Keratinocyte (primary cell): ENCODE results near the gene PDIA3. TPM values are rescaled to one million over a fixed set of nuclear protein-coding genes. Genes with fewer than 3 reads are reported as not detected.
"Not testable (repeated sequence)": the region's sequence is repeated elsewhere in the genome, so short reads cannot be mapped to it uniquely, and the experiment has no call there.

ENCODE experiments used
- DNase-seq: peaks from one replicate; pipeline ENCODE4 v3.0.0-alpha.2; 2011; ENCODE audit warnings: low read depth, missing footprints, low spot score
- FAIRE-seq: peaks from 2 replicates; lab custom pipeline; 2011; peaks lifted over from hg19 to GRCh38; lab: Jason Lieb, UNC
- H2AFZ ChIP-seq: 2 replicates; pipeline ENCODE4 v1.6.0; 2012; ENCODE audit warnings: low read length, control low read depth, inconsistent platforms; ENCODE audit not compliant: control insufficient read depth
- H3K27ac ChIP-seq: 2 replicates; pipeline ENCODE4 v1.5.1; 2011; ENCODE audit warnings: low read length; ENCODE audit not compliant: control insufficient read depth, insufficient read depth
- H3K27me3 ChIP-seq: 3 replicates; pipeline ENCODE4 v1.6.0; 2011; ENCODE audit warnings: low read length; ENCODE audit not compliant: control insufficient read depth, insufficient read depth; ENCODE audit errors: extremely low read depth
- H3K36me3 ChIP-seq, 2 experiments: 2 replicates in 1 of 2; 3 replicates in 1 of 2; pipeline ENCODE4 v1.5.1; 2011; ENCODE audit warnings: low read length in 2 of 2, mild to moderate bottlenecking in 1 of 2; ENCODE audit not compliant: control insufficient read depth in 2 of 2, insufficient read depth in 2 of 2; ENCODE audit errors: extremely low read depth in 1 of 2
- H3K4me1 ChIP-seq: 3 replicates; pipeline ENCODE4 v1.5.1; 2011; ENCODE audit warnings: low read length; ENCODE audit not compliant: control insufficient read depth, insufficient read depth; ENCODE audit errors: extremely low read depth
- H3K4me2 ChIP-seq: 3 replicates; pipeline ENCODE4 v1.6.0; 2011; ENCODE audit warnings: low read depth, low read length; ENCODE audit not compliant: control insufficient read depth, insufficient read depth; ENCODE audit errors: extremely low read depth
- H3K4me3 ChIP-seq, 3 experiments: fragments of 200-600 bp in 1 of 3; sonication (generic) in 1 of 3; 2 replicates in 2 of 3; 3 replicates in 1 of 3; pipeline ENCODE4 v1.5.1; 2011 to 2016; ENCODE audit warnings: low read length in 3 of 3, mild to moderate bottlenecking in 3 of 3, control low read depth in 2 of 3, inconsistent platforms in 1 of 3, low read depth in 1 of 3, mixed read lengths in 1 of 3, mixed run types in 1 of 3, moderate library complexity in 1 of 3; ENCODE audit not compliant: control insufficient read depth in 2 of 3, insufficient read depth in 2 of 3; ENCODE audit errors: extremely low read depth in 1 of 3
- H3K79me2 ChIP-seq: 2 replicates; pipeline ENCODE4 v1.6.0; 2012; ENCODE audit warnings: low read length; ENCODE audit not compliant: control insufficient read depth, insufficient read depth
- H3K9ac ChIP-seq: 3 replicates; pipeline ENCODE4 v1.6.0; 2011; ENCODE audit warnings: low read length; ENCODE audit not compliant: control insufficient read depth, insufficient read depth; ENCODE audit errors: extremely low read depth
- H3K9me1 ChIP-seq: 3 replicates; pipeline ENCODE4 v1.6.0; 2011; ENCODE audit warnings: low read length; ENCODE audit not compliant: control insufficient read depth, insufficient read depth; ENCODE audit errors: extremely low read depth
- H3K9me3 ChIP-seq: 2 replicates; pipeline ENCODE4 v1.5.1; 2012; ENCODE audit warnings: low read depth, low read length; ENCODE audit not compliant: control insufficient read depth
- H4K20me1 ChIP-seq: 3 replicates; pipeline ENCODE4 v1.6.0; 2011; ENCODE audit warnings: low read length; ENCODE audit not compliant: control insufficient read depth, insufficient read depth; ENCODE audit errors: extremely low read depth
- CTCF ChIP-seq, 3 experiments: IDR thresholded peaks in 1 of 3; conservative IDR thresholded peaks in 1 of 3; optimal IDR thresholded peaks in 1 of 3; 2 replicates in 2 of 3; 3 replicates in 1 of 3; pipeline versions ENCODE3 to v1.5.1; 2011; ENCODE audit warnings: low read length in 3 of 3, mild to moderate bottlenecking in 3 of 3, moderate library complexity in 2 of 3, control low read depth in 1 of 3, inconsistent platforms in 1 of 3; ENCODE audit not compliant: insufficient read depth in 2 of 3; ENCODE audit errors: extremely low read depth in 1 of 3
- EZH2 ChIP-seq: IDR thresholded peaks from one replicate; pipeline ENCODE4 v1.6.1; 2012; ENCODE audit warnings: inconsistent platforms, mild to moderate bottlenecking, low read length, moderate library complexity
- dilution Hi-C: fragments of 300-500 bp; cut with MboI; formaldehyde crosslinking; loops from one replicate; pipeline ENCODE4 v1.7.0; 2020; ENCODE audit warnings: low sequenced_read_pairs; ENCODE audit not compliant: extremely low pct_ligation_motif_present
- polyA plus RNA-seq, 5 experiments: library from polyadenylated mRNA; depleted of rRNA in 3 of 5; stranded (reverse) in 3 of 5; stranded (forward) in 1 of 5; unstranded in 1 of 5; fragments of >200 nt; gene quantifications; 1 replicate in 1 of 5; 2 replicates in 3 of 5; 3 replicates in 1 of 5; pipeline versions ENCODE4 v1.2.1 to v1.2.3, GENCODE V29; 2011 to 2012; ENCODE audit warnings: missing spikeins in 2 of 5, low read depth in 1 of 5, low replicate concordance in 1 of 5

Gene PDIA3
- polyA plus RNA-seq, 1 donor (not counting 4 experiments of a cell fraction or from before 2014, with no cell fraction given) = 338 TPM

GRCh38 chr15:43735416-43735815 lies 10.8 kb upstream of the PDIA3 start:
- H3K9me3 ChIP-seq = no peaks in the 10 kb centered on the region
- no peaks in the 10 kb centered on the region for H3K36me3 ChIP-seq
- dilution Hi-C loops = no loop called here
- H3K9ac ChIP-seq = no peak overlapping the region
- no peaks in the 10 kb centered on the region for H4K20me1 ChIP-seq
- no peaks in the 10 kb centered on the region for H3K9me1 ChIP-seq
- no peak overlapping the region for H3K4me3 ChIP-seq
- TF ChIP-seq CTCF (optimal IDR thresholded peaks at IDR 0.05 in 1 of 3, IDR thresholded peaks at IDR 0.05 in 1 of 3, conservative IDR thresholded peaks at IDR 0.05 in 1 of 3; ENCODE audit: extremely low read depth in 1 of 3, insufficient read depth in 2 of 3, low read length in 3 of 3) = no peak
- no peak for TF ChIP-seq EZH2
- H3K79me2 ChIP-seq = no peaks in the 10 kb centered on the region
- H2AFZ ChIP-seq = no peak overlapping the region
- no peak for FAIRE-seq
- no peak overlapping the region for H3K27ac ChIP-seq
- H3K27me3 ChIP-seq = no peaks in the 10 kb centered on the region
- H3K4me2 ChIP-seq = no peak overlapping the region
- DNase-seq = no peak
- H3K4me1 ChIP-seq = no peaks in the 10 kb centered on the region

- H4K20me1 ChIP-seq = peaks cover 23% of the 10 kb centered on the region
- H3K36me3 ChIP-seq, dilution Hi-C loops, H3K9me1 ChIP-seq, H3K27me3 ChIP-seq, DNase-seq, H3K9me3 ChIP-seq, H2AFZ ChIP-seq: not testable (repeated sequence)
- H3K4me1 ChIP-seq = peaks cover 25% of the 10 kb centered on the region
- H3K79me2 ChIP-seq = peaks cover 55% of the 10 kb centered on the region
- H3K4me2 ChIP-seq = peak overlapping the region; percentile 86
- H3K4me3 ChIP-seq = peak overlapping the region; percentile 74 to 91 (median 78)
- FAIRE-seq = peak; percentile 60
- peak overlapping the region; percentile 85 for H3K27ac ChIP-seq
- peak overlapping the region; percentile 94 for H3K9ac ChIP-seq
Measured at GRCh38 chr15:43746903-43747309, 668 bp downstream of the PDIA3 start.

- Histone ChIP-seq H3K9ac (peak overlapping the region; percentile 6), H4K20me1 (peaks cover 28% of the 10 kb centered on the region), H3K27me3 (no peaks in the 10 kb centered on the region), H3K79me2 (peaks cover 70% of the 10 kb centered on the region), H3K27ac (no peak overlapping the region), H3K4me2 (peak overlapping the region; percentile 86), H3K9me3 (no peaks in the 10 kb centered on the region), H3K36me3 (peaks cover 2 to 15% of the 10 kb centered on the region in 2 experiments), H3K9me1 (no peaks in the 10 kb centered on the region), H3K4me3 (peak overlapping the region; percentile 74 to 91 (median 78)), H3K4me1 (peaks cover 25% of the 10 kb centered on the region), H2AFZ (no peak overlapping the region)
- FAIRE-seq = no peak
- no peak for DNase-seq
- dilution Hi-C loops = no loop called here
- TF ChIP-seq CTCF (optimal IDR thresholded peaks at IDR 0.05 in 1 of 3, IDR thresholded peaks at IDR 0.05 in 1 of 3, conservative IDR thresholded peaks at IDR 0.05 in 1 of 3; ENCODE audit: extremely low read depth in 1 of 3, insufficient read depth in 2 of 3, low read length in 3 of 3) = no peak
- TF ChIP-seq EZH2 = no peak
Measured at GRCh38 chr15:43748376-43748775, 2.1 kb downstream of the PDIA3 start.
